Esophagus muscularis mucosa (tissue), 4 donors: ENCODE data around the gene SCARF2. TPM values are rescaled to one million over a fixed set of nuclear protein-coding genes. Genes with fewer than 3 reads are reported as not detected.
"Not testable (repeated sequence)": the region's sequence is repeated elsewhere in the genome, so short reads cannot be mapped to it uniquely, and the experiment has no call there.

ENCODE experiments used
- DNase-seq: peaks from one replicate; pipeline ENCODE4 v3.0.0-alpha.2; 2017; ENCODE audit errors: extremely low spot score
- H3K27ac ChIP-seq, 4 donors: fragments of 200-600 bp; sonication (generic); replicated peaks in 1 of 4; 1 replicate in 3 of 4; 2 replicates in 1 of 4; pipeline ENCODE4 v1.5.1; 2016 to 2019; ENCODE audit warnings: mild to moderate bottlenecking in 1 of 4
- H3K27me3 ChIP-seq, 4 donors: fragments of 200-600 bp; sonication (generic); one replicate each; pipeline versions ENCODE4 v1.5.1 to v1.6.0; 2016 to 2019
- H3K36me3 ChIP-seq, 4 donors: fragments of 200-600 bp; sonication (generic); one replicate each; pipeline ENCODE4 v1.5.1; 2016 to 2019
- H3K4me1 ChIP-seq, 4 donors: fragments of 200-600 bp; sonication (generic); one replicate each; pipeline ENCODE4 v1.5.1; 2016 to 2019
- H3K4me3 ChIP-seq, 4 donors: fragments of 200-600 bp; sonication (generic); 1 replicate in 2 of 4; 2 replicates in 2 of 4; pipeline ENCODE4 v1.5.1; 2016 to 2019; ENCODE audit warnings: mild to moderate bottlenecking in 4 of 4, moderate library complexity in 1 of 4
- H3K9me3 ChIP-seq, 4 donors: fragments of 200-600 bp; sonication (generic); 1 replicate in 3 of 4; 2 replicates in 1 of 4; pipeline ENCODE4 v1.5.1; 2016 to 2019
- CTCF ChIP-seq, 3 experiments: fragments of 200-600 bp in 2 of 3; fragments of 450-650 bp in 1 of 3; sonication (generic) in 2 of 3; IDR thresholded peaks; one replicate each; pipeline ENCODE4 v1.5.1; 2017 to 2019; ENCODE audit warnings: antibody characterized with exemption in 3 of 3, mild to moderate bottlenecking in 2 of 3, moderate library complexity in 1 of 3
- EP300 ChIP-seq: sonication (generic); formaldehyde crosslinking; IDR thresholded peaks from one replicate; pipeline ENCODE4 v1.6.1; 2017; ENCODE audit warnings: antibody characterized with exemption
- POLR2A ChIP-seq: fragments of 450-650 bp; IDR thresholded peaks from one replicate; pipeline ENCODE4 v1.6.1; 2017; ENCODE audit warnings: antibody characterized with exemption, moderate library complexity, mild to moderate bottlenecking, low read depth
- POLR2AphosphoS5 ChIP-seq, 2 donors: sonication (generic); formaldehyde crosslinking; IDR thresholded peaks; one replicate each; pipeline ENCODE4 v1.6.1; 2017; ENCODE audit warnings: antibody characterized with exemption in 2 of 2
- WGBS: methylation state at CpG from one replicate; pipeline ENCODE4 v1.1.5; 2018; 5-methylcytosine and 5-hydroxymethylcytosine counted together
- intact Hi-C: fragments of 100-400 bp; cut with DNase I; formaldehyde crosslinking; loops from one replicate; pipeline ENCODE4 v1.15.1; 2023
- total RNA-seq, 4 donors: library from RNA; depleted of rRNA; stranded (reverse); fragments of >200 nt; gene quantifications; one replicate each; pipeline versions ENCODE4 v1.1.0 to v1.2.1, GENCODE V29; 2016

Gene SCARF2
- total RNA-seq, 4 donors from 2014 or later = 14.5 to 31.6 (median 22.2) TPM

GRCh38 chr22:20413217-20414058, 24.2 kb downstream of the SCARF2 start:
- DNase-seq = no peak
- TF ChIP-seq EP300 (no peak), POLR2AphosphoS5 (IDR thresholded peaks at IDR 0.05) (no peak), CTCF (IDR thresholded peaks at IDR 0.05) (no peak), POLR2A (no peak)
- intact Hi-C loops = loop anchor here (10.0 kb wide), 1 partner anchor 291 kb away; no protein-coding TSS in a partner anchor
- no peak overlapping the region for H3K27ac ChIP-seq
- 95% methylated on average over 8 of the region's 9 CpGs for WGBS
- H3K9me3 ChIP-seq = no peaks in the 10 kb centered on the region
- H3K4me3 ChIP-seq = no peak overlapping the region
- H3K36me3 ChIP-seq = no peaks in the 10 kb centered on the region
- H3K27me3 ChIP-seq = no peaks in the 10 kb centered on the region
- peaks cover 0 to 8% (median 4%) of the 10 kb centered on the region in 4 donors for H3K4me1 ChIP-seq

GRCh38 chr22:20412474-20413216, 25.0 kb downstream of the SCARF2 start:
- no peak for TF ChIP-seq POLR2A
- TF ChIP-seq POLR2AphosphoS5 (IDR thresholded peaks at IDR 0.05) = no peak
- TF ChIP-seq EP300 = no peak
- TF ChIP-seq CTCF (IDR thresholded peaks at IDR 0.05) = no peak
- H3K27me3 ChIP-seq = no peaks in the 10 kb centered on the region
- H3K36me3 ChIP-seq = peaks cover 0 to 7% (median 0%) of the 10 kb centered on the region in 4 donors
- peaks cover 0 to 1% (median 0%) of the 10 kb centered on the region in 4 donors for H3K4me1 ChIP-seq
- no peaks in the 10 kb centered on the region for H3K9me3 ChIP-seq
- no peak overlapping the region for H3K4me3 ChIP-seq
- no peak overlapping the region for H3K27ac ChIP-seq
- intact Hi-C loops = loop anchor here (10.0 kb wide), 1 partner anchor 292 kb away; no protein-coding TSS in a partner anchor
- WGBS = 74% methylated on average over 10 of the region's 10 CpGs
- DNase-seq = no peak

GRCh38 chr22:20409385-20409784, 28.2 kb downstream of the SCARF2 start:
- WGBS = 97% methylated on average over 3 of the region's 3 CpGs
- intact Hi-C loops, DNase-seq: not testable (repeated sequence)

GRCh38 chr22:20408891-20409290, 28.7 kb downstream of the SCARF2 start:
- no peaks in the 10 kb centered on the region for H3K27me3 ChIP-seq
- TF ChIP-seq POLR2A (no peak), CTCF (IDR thresholded peaks at IDR 0.05) (no peak), POLR2AphosphoS5 (IDR thresholded peaks at IDR 0.05) (no peak), EP300 (no peak)
- H3K4me1 ChIP-seq = no peaks in the 10 kb centered on the region
- no peaks in the 10 kb centered on the region for H3K9me3 ChIP-seq
- H3K27ac ChIP-seq = no peak overlapping the region
- H3K36me3 ChIP-seq = peaks cover 21 to 43% (median 29%) of the 10 kb centered on the region in 4 donors
- 85% methylated on average over 4 of the region's 4 CpGs for WGBS
- H3K4me3 ChIP-seq = no peak overlapping the region
- intact Hi-C loops = no loop called here
- DNase-seq = no peak

More at GRCh38 chr22:20409385-20409784, 28.2 kb downstream of the SCARF2 start:
- not testable (repeated sequence) for H3K9me3 ChIP-seq, H3K27ac ChIP-seq, H3K4me1 ChIP-seq, H3K4me3 ChIP-seq, H3K27me3 ChIP-seq
- H3K36me3 ChIP-seq = peaks cover 21 to 38% (median 28%) of the 10 kb centered on the region in 4 donors

GRCh38 chr22:20407829-20408228, 29.8 kb downstream of the SCARF2 start:
- Histone ChIP-seq H3K36me3 (peaks cover 21 to 54% (median 39%) of the 10 kb centered on the region in 4 donors), H3K4me3 (no peak overlapping the region), H3K9me3 (no peaks in the 10 kb centered on the region), H3K27me3 (no peaks in the 10 kb centered on the region), H3K4me1 (no peaks in the 10 kb centered on the region), H3K27ac (no peak overlapping the region)
- DNase-seq = no peak
- intact Hi-C loops = no loop called here
- 85% methylated on average over 2 of the region's 3 CpGs for WGBS
- TF ChIP-seq POLR2A = no peak
